NCI-H748 (cell line): ENCODE data around the gene SP110.
"Not testable (repeated sequence)": the region's sequence is repeated elsewhere in the genome, so short reads cannot be mapped to it uniquely, and the experiment has no call there.

ENCODE experiments used
- DNase-seq: peaks from one replicate; lab custom pipeline; 2025; ENCODE audit not compliant: unreplicated experiment; lab: John Stamatoyannopoulos, UW

SP110 gene

GRCh38 chr2:230219419-230220331 is at the start of gene SP110:
TSS of gene SP110 (minus strand) at chr2:230219984. CDS start at chr2:230216927, 3,057 bp downstream.
- peak; percentile 36 for DNase-seq

GRCh38 chr2:230268606-230269243 is 48.9 kb upstream of the SP110 start:
- no peak for DNase-seq

DNA sequence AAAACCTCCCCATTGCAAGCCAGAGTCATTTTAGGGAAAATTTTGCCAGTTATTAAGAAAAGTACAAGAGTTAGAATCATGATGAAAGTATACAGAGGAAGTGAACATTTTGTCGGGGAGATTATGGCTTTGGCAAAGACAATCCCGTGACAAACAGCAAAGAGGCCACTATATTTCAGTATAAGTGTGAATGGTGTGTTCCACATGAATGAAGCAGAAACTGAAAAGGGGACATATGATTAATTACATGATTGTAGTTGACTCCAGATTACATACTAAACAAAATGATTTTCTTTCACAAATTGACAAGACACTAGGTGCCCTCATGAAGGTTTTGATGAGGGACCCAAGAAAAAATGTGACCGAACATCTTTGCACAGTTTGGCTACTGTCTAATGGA is 47.8 kb upstream of the SP110 start:
- no peak for DNase-seq

DNA sequence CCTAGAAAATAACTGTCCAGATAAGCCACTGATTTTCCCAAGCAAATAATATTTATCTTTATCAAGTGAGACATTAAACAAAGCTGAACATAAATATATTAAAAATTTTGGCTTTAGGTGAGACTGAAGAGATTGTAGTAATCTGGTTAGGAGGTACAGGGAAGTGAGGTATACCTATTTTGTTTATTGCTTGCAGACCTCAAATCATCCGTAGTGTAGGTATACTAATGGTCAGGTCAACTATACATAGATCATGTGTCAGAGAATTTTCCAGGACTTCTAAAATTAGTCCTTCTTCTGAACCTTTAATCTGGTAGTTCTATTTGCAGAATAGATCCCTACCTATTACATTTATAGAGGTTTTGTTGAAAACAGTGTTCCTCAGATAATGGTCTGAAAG is 47.3 kb upstream of the SP110 start:
- DNase-seq: no peak

DNA sequence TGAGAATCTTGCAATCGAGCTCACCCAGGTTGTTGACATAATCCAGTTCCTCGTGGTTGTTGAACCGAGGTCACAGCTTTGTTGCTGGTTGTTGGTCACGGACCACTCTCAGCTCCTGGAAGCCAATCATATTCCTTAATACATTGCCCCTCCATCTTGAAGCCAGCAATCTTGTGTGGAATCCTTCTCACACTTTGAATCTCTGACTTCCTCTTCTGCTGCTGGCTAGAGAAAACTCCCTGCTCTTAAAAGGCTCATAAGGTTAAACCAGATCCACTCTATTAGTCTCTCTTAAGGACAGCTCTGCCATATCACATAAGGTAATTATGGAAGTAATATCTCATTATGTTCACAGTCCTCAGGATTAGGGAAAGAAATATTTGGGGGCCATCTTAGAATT is 46.9 kb upstream of the SP110 start:
- no peak for DNase-seq

DNA sequence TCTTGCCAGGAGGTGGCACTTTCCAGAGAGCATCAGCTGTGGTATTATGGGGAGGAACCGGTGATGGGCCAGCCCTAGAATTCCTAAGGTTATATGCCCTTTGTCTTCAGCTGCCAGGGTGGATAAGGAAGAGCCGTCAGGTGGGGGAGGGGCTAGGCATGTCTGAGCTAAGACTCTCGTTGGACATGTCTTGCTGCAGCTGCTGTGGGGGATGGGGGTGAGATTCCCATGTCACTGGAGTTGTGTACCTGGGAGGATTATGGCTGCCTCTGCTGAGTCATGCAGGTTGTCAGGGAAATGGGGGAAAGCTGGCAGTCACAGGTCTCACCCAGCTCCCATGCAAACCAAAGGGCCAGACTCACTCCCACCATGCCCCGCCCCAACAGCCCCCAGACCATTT is 45.2 kb upstream of the SP110 start:
- DNase-seq: not testable (repeated sequence)

DNA sequence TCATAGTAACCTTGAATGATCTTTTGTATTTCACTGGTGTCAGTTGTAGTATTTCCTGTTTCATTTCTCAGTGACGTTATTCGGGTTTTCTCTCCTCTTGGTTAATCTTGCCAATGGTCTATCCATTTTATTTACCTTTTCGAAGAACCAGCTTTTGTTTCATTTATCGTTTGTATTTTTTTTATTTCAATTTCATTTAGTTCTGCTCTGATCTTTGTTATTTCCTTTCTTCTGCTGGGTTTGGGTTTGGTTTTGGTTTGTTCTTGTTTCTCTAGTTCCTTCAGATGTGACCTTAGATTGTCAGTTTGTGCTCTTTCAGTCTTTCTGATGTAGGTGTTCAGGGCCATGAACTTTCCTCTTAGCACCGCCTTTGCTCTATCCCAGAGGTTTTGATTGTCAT is 42.5 kb upstream of the SP110 start:
- no peak for DNase-seq

GRCh38 chr2:230258483-230258882 is 38.7 kb upstream of the SP110 start:
- no peak for DNase-seq

- DNase-seq: no peak
These were observed 37.0 kb upstream of the SP110 start for GRCh38 chr2:230256733-230257332.

- no peak for DNase-seq
These were observed 34.5 kb upstream of the SP110 start for GRCh38 chr2:230254152-230254881.

- DNase-seq: no peak
These were observed 30.4 kb upstream of the SP110 start for GRCh38 chr2:230250231-230250630.

GRCh38 chr2:230246206-230246605 is 26.4 kb upstream of the SP110 start:
- DNase-seq: no peak

GRCh38 chr2:230244211-230244610 is 24.4 kb upstream of the SP110 start:
- no peak for DNase-seq

- DNase-seq: no peak
These were observed 15.1 kb upstream of the SP110 start for GRCh38 chr2:230234845-230235244.

GRCh38 chr2:230234122-230234722 is 14.4 kb upstream of the SP110 start:
- no peak for DNase-seq

DNA sequence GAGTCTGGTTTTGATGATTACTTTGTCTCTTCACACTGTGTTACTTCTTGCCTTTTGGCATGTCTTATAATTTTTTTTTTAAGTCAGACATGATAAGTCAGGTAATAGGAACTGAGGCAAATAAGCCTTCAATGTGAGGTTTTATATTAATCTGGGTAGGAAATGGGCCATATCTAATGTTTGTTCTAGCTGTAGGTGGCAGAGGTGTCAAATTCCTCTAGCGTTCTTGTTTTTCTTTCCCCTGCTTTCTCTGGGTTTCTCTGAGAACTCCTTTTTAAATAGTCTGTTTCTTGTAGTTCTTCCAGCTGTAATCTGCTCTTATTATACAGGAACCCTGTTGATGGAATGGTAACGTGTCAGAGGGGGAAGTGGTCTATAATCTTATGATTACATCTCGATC is 11.5 kb upstream of the SP110 start:
- DNase-seq: no peak

- DNase-seq: no peak
These were observed 10.9 kb upstream of the SP110 start for GRCh38 chr2:230230496-230231200.

- DNase-seq: no peak
These were observed 10.3 kb upstream of the SP110 start for GRCh38 chr2:230230087-230230486.

GRCh38 chr2:230227216-230227615 is 7.4 kb upstream of the SP110 start:
- no peak for DNase-seq

DNA sequence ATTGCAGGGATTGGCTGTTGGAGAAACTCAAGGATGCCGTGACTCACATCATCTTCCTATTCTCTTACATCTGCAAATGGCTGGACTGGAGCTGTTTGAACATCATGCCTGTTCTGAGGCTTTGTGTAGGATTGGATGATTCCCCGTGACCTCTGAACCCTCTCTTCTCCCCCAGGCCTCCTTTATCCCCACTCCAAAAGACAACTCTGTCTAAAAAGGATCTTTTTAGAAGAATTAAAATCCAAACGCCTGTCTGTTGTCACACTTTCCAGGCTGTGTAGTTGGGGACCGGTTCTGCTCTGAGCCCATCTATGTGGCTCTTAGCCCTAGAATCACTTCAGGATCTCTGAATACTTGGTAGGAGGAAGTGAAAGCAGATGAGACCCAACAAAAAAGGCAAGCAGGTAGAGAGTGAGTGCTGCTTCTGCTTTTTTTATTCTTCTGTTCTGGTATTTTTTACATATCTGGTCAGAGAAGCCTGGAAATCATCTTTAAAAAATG is 6.3 kb upstream of the SP110 start:
- DNase-seq: no peak
